WTC11 (cell line): ENCODE results near the gene CIC. TPM values are rescaled to one million over a fixed set of nuclear protein-coding genes. Genes with fewer than 3 reads are reported as not detected.

Source experiments
- ATAC-seq: fragments of 200-7000 bp; cut with Tn5 transposase; 2 replicates; pipeline ENCODE4 v1.10.0; 2021; ENCODE audit warnings: mild to moderate bottlenecking, moderate library complexity
- CTCF ChIA-PET: fragments of 300-600 bp; sonication (Branson Sonifier 250); formaldehyde crosslinking; loops from one replicate; lab custom pipeline; 2021; ENCODE audit warnings: antibody characterized with exemption; lab: Charles Lee
- POLR2A ChIA-PET: fragments of 350-600 bp; sonication (Branson Sonifier 250); formaldehyde crosslinking; loops from one replicate; lab custom pipeline; 2021; ENCODE audit warnings: antibody characterized with exemption; lab: Charles Lee
- DNase-seq: peaks from one replicate; pipeline ENCODE4 v3.0.0; 2021; ENCODE audit warnings: low spot score
- H3K27ac Mint-ChIP-seq: 2 replicates; pipeline ENCODE4 v1.8.0; 2021; ENCODE audit warnings: mixed read lengths
- H3K27me3 Mint-ChIP-seq: 2 replicates; pipeline ENCODE4 v1.8.0; 2021; ENCODE audit warnings: low read depth, mild to moderate bottlenecking, moderate library complexity, mixed read lengths
- H3K36me3 Mint-ChIP-seq: 2 replicates; pipeline ENCODE4 v1.8.0; 2021; ENCODE audit warnings: mixed read lengths
- H3K4me1 Mint-ChIP-seq: 2 replicates; pipeline ENCODE4 v1.8.0; 2022; ENCODE audit warnings: mixed read lengths
- H3K4me3 Mint-ChIP-seq: 2 replicates; pipeline ENCODE4 v1.8.0; 2021; ENCODE audit warnings: mild to moderate bottlenecking, moderate library complexity, mixed read lengths
- H3K9me3 Mint-ChIP-seq: 2 replicates; pipeline ENCODE4 v1.8.0; 2021; ENCODE audit warnings: mixed read lengths
- CREM ChIP-seq: sonication (generic); formaldehyde crosslinking; IDR thresholded peaks from 2 replicates; pipeline ENCODE4 v1.8.1; 2022; ENCODE audit warnings: mild to moderate bottlenecking, missing genetic modification reagents, moderate library complexity
- EMX1 ChIP-seq: fragments of 250-450 bp; sonication (Bioruptor Pico); IDR thresholded peaks from 2 replicates; pipeline ENCODE4 v1.8.0; 2021; ENCODE audit warnings: mild to moderate bottlenecking
- FOXK1 ChIP-seq: sonication (generic); formaldehyde crosslinking; IDR thresholded peaks from 2 replicates; pipeline ENCODE4 v1.8.0; 2022; ENCODE audit warnings: mild to moderate bottlenecking, moderate library complexity, missing genetic modification reagents
- FOXP1 ChIP-seq: sonication (generic); formaldehyde crosslinking; IDR thresholded peaks from 2 replicates; pipeline ENCODE4 v1.8.0; 2022; ENCODE audit warnings: missing genetic modification reagents, mild to moderate bottlenecking, moderate library complexity, borderline replicate concordance
- IRF2 ChIP-seq: sonication (generic); formaldehyde crosslinking; IDR thresholded peaks from 2 replicates; pipeline ENCODE4 v1.8.0; 2022; ENCODE audit warnings: low read depth, missing genetic modification reagents, borderline replicate concordance
- KAT7 ChIP-seq: sonication (generic); formaldehyde crosslinking; IDR thresholded peaks from 2 replicates; pipeline ENCODE4 v1.8.1; 2023; ENCODE audit warnings: missing genetic modification reagents, mild to moderate bottlenecking, borderline replicate concordance
- OVOL2 ChIP-seq: fragments of 250-450 bp; sonication (Bioruptor Pico); IDR thresholded peaks from 2 replicates; pipeline ENCODE4 v1.9.0; 2021; ENCODE audit warnings: mild to moderate bottlenecking, borderline replicate concordance
- RELA ChIP-seq: sonication (generic); formaldehyde crosslinking; IDR thresholded peaks from 2 replicates; pipeline ENCODE4 v1.8.1; 2022; ENCODE audit warnings: missing genetic modification reagents, mild to moderate bottlenecking, borderline replicate concordance
- SOX15 ChIP-seq: fragments of 250-450 bp; sonication (Bioruptor Pico); IDR thresholded peaks from 2 replicates; pipeline ENCODE4 v1.9.0; 2021; ENCODE audit warnings: mild to moderate bottlenecking
- ZBTB21 ChIP-seq: sonication (generic); formaldehyde crosslinking; IDR thresholded peaks from 2 replicates; pipeline ENCODE4 v1.8.1; 2023; ENCODE audit warnings: mild to moderate bottlenecking, missing genetic modification reagents, borderline replicate concordance
- ZNF121 ChIP-seq: sonication (generic); formaldehyde crosslinking; IDR thresholded peaks from 2 replicates; pipeline ENCODE4 v1.8.0; 2023; ENCODE audit warnings: missing genetic modification reagents
- ZNF423 ChIP-seq: fragments of 250-450 bp; sonication (Bioruptor Pico); IDR thresholded peaks from 2 replicates; pipeline ENCODE4 v2.1.2; 2022; ENCODE audit warnings: mild to moderate bottlenecking, moderate library complexity
- total RNA-seq: library from RNA; stranded (reverse); gene quantifications from 3 replicates; pipeline ENCODE4 v1.2.3, GENCODE V29; 2021
- TF ChIP-seq, protein P1 (sequence below): fragments of 250-450 bp; sonication (Bioruptor Pico); IDR thresholded peaks from 2 replicates; pipeline ENCODE4 v2.1.2; 2022; ENCODE audit warnings: mild to moderate bottlenecking, moderate library complexity
- TF ChIP-seq, protein P2 (sequence below): sonication (generic); formaldehyde crosslinking; IDR thresholded peaks from 2 replicates; pipeline ENCODE4 v1.8.0; 2022; ENCODE audit warnings: missing genetic modification reagents
- TF ChIP-seq, protein P3 (sequence below): sonication (generic); formaldehyde crosslinking; IDR thresholded peaks from 2 replicates; pipeline ENCODE4 v1.8.0; 2022; ENCODE audit warnings: mild to moderate bottlenecking, missing genetic modification reagents
- TF ChIP-seq, protein P4 (sequence below): sonication (generic); formaldehyde crosslinking; IDR thresholded peaks from 2 replicates; pipeline ENCODE4 v1.8.0; 2022; ENCODE audit warnings: mild to moderate bottlenecking, missing genetic modification reagents
- TF ChIP-seq, protein P5 (sequence below): sonication (generic); formaldehyde crosslinking; conservative IDR thresholded peaks from 2 replicates; pipeline ENCODE4 v1.8.1; 2023; ENCODE audit warnings: mild to moderate bottlenecking, low read depth, missing genetic modification reagents, moderate library complexity

Gene CIC
- total RNA-seq, 1 experiment from 2014 or later: 55.8 TPM

DNA sequence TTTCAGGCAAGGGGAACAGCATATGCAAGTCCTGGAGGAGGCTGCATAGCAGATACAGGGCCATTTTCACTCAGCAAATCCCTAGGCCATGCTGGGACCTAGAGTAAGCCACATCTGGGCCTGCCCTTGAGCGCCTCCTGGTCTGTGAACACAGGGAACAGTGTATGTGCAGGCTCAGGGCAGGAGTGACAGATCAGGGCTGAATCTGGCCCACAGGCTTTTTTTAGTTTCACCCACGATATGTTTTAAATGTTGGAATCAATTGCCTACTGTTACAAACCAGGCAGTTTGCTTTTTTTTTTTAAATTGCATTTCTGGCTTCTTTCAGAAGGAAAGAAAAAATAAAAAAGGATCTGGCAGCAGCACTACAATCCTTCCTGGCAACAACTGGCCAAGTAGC is 42.6 kb downstream of the CIC start:
- Mint-ChIP-seq H3K36me3 (no peaks in the 10 kb centered on the region), H3K9me3 (no peaks in the 10 kb centered on the region), H3K4me1 (peaks cover 15% of the 10 kb centered on the region), H3K27me3 (peaks cover 26% of the 10 kb centered on the region), H3K4me3 (peak overlapping the region; percentile 18; the same call in 1 of the 2 replicates), H3K27ac (no peak overlapping the region)
- DNase-seq (peak; percentile 54), ATAC-seq (peak; percentile 33)
- CTCF ChIA-PET: interaction anchor here (1.5 kb wide), 1 partner anchor 32 kb away, joined by 4 read pairs; no protein-coding TSS in a partner anchor
- no peak for TF ChIP-seq OVOL2
- TF ChIP-seq RELA (CRISPR knock-in tag): no peak
- no peak for TF ChIP-seq KAT7 (CRISPR knock-in tag)
- TF ChIP-seq, protein P1, sequence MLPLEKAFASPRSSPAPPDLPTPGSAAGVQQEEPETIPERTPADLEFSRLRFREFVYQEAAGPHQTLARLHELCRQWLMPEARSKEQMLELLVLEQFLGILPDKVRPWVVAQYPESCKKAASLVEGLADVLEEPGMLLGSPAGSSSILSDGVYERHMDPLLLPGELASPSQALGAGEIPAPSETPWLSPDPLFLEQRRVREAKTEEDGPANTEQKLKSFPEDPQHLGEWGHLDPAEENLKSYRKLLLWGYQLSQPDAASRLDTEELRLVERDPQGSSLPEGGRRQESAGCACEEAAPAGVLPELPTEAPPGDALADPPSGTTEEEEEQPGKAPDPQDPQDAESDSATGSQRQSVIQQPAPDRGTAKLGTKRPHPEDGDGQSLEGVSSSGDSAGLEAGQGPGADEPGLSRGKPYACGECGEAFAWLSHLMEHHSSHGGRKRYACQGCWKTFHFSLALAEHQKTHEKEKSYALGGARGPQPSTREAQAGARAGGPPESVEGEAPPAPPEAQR (CRISPR knock-in tag): no peak
- no peak for TF ChIP-seq EMX1 (CRISPR knock-in tag)
- TF ChIP-seq FOXP1 (CRISPR knock-in tag): no peak
- no peak for TF ChIP-seq ZNF121
- TF ChIP-seq, protein P2, sequence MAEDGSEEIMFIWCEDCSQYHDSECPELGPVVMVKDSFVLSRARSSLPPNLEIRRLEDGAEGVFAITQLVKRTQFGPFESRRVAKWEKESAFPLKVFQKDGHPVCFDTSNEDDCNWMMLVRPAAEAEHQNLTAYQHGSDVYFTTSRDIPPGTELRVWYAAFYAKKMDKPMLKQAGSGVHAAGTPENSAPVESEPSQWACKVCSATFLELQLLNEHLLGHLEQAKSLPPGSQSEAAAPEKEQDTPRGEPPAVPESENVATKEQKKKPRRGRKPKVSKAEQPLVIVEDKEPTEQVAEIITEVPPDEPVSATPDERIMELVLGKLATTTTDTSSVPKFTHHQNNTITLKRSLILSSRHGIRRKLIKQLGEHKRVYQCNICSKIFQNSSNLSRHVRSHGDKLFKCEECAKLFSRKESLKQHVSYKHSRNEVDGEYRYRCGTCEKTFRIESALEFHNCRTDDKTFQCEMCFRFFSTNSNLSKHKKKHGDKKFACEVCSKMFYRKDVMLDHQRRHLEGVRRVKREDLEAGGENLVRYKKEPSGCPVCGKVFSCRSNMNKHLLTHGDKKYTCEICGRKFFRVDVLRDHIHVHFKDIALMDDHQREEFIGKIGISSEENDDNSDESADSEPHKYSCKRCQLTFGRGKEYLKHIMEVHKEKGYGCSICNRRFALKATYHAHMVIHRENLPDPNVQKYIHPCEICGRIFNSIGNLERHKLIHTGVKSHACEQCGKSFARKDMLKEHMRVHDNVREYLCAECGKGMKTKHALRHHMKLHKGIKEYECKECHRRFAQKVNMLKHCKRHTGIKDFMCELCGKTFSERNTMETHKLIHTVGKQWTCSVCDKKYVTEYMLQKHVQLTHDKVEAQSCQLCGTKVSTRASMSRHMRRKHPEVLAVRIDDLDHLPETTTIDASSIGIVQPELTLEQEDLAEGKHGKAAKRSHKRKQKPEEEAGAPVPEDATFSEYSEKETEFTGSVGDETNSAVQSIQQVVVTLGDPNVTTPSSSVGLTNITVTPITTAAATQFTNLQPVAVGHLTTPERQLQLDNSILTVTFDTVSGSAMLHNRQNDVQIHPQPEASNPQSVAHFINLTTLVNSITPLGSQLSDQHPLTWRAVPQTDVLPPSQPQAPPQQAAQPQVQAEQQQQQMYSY (CRISPR knock-in tag): no peak
- TF ChIP-seq, protein P3, sequence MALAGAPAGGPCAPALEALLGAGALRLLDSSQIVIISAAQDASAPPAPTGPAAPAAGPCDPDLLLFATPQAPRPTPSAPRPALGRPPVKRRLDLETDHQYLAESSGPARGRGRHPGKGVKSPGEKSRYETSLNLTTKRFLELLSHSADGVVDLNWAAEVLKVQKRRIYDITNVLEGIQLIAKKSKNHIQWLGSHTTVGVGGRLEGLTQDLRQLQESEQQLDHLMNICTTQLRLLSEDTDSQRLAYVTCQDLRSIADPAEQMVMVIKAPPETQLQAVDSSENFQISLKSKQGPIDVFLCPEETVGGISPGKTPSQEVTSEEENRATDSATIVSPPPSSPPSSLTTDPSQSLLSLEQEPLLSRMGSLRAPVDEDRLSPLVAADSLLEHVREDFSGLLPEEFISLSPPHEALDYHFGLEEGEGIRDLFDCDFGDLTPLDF (CRISPR knock-in tag): no peak
- TF ChIP-seq SOX15: no peak
- no peak for TF ChIP-seq ZNF423 (CRISPR knock-in tag)
- no peak for TF ChIP-seq ZBTB21 (CRISPR knock-in tag)
- TF ChIP-seq, protein P4, sequence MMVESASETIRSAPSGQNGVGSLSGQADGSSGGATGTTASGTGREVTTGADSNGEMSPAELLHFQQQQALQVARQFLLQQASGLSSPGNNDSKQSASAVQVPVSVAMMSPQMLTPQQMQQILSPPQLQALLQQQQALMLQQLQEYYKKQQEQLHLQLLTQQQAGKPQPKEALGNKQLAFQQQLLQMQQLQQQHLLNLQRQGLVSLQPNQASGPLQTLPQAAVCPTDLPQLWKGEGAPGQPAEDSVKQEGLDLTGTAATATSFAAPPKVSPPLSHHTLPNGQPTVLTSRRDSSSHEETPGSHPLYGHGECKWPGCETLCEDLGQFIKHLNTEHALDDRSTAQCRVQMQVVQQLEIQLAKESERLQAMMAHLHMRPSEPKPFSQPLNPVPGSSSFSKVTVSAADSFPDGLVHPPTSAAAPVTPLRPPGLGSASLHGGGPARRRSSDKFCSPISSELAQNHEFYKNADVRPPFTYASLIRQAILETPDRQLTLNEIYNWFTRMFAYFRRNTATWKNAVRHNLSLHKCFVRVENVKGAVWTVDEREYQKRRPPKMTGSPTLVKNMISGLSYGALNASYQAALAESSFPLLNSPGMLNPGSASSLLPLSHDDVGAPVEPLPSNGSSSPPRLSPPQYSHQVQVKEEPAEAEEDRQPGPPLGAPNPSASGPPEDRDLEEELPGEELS (CRISPR knock-in tag): no peak
- TF ChIP-seq IRF2: no peak
- TF ChIP-seq, protein P5, sequence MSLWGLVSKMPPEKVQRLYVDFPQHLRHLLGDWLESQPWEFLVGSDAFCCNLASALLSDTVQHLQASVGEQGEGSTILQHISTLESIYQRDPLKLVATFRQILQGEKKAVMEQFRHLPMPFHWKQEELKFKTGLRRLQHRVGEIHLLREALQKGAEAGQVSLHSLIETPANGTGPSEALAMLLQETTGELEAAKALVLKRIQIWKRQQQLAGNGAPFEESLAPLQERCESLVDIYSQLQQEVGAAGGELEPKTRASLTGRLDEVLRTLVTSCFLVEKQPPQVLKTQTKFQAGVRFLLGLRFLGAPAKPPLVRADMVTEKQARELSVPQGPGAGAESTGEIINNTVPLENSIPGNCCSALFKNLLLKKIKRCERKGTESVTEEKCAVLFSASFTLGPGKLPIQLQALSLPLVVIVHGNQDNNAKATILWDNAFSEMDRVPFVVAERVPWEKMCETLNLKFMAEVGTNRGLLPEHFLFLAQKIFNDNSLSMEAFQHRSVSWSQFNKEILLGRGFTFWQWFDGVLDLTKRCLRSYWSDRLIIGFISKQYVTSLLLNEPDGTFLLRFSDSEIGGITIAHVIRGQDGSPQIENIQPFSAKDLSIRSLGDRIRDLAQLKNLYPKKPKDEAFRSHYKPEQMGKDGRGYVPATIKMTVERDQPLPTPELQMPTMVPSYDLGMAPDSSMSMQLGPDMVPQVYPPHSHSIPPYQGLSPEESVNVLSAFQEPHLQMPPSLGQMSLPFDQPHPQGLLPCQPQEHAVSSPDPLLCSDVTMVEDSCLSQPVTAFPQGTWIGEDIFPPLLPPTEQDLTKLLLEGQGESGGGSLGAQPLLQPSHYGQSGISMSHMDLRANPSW (CRISPR knock-in tag): no peak
- no peak for TF ChIP-seq FOXK1 (CRISPR knock-in tag)
- TF ChIP-seq CREM (CRISPR knock-in tag): no peak
- POLR2A ChIA-PET: no interaction called here
